ENCODE results near the gene ARRDC4. TPM values are rescaled to one million over a fixed set of nuclear protein-coding genes. Genes with fewer than 3 reads are reported as not detected.

ARRDC4 gene
- total RNA-seq, 2 donors from 2014 or later = 2.1 TPM

GRCh38 chr15:97995192-97995591 lies 34.7 kb downstream of the ARRDC4 start:
- no peak for DNase-seq
- no peaks in the 10 kb centered on the region for H3K36me3 Mint-ChIP-seq (ENCODE audit: low read depth)
- Histone ChIP-seq H3K9me3 (ENCODE audit: control insufficient read depth, low read length) (no peaks in the 10 kb centered on the region), H3K27ac (ENCODE audit: low read depth, low read length) (no peak overlapping the region), H3K9ac (ENCODE audit: extremely low read depth, low read length, poor library complexity, severe bottlenecking) (no peak overlapping the region), H3K36me3 (ENCODE audit: control insufficient read depth, insufficient read depth, low read length) (no peaks in the 10 kb centered on the region), H3K4me1 (ENCODE audit: control insufficient read depth, insufficient read depth, low read length) (no peaks in the 10 kb centered on the region), H3K4me3 (ENCODE audit: low read length) (no peak overlapping the region), H3K27me3 (ENCODE audit: control insufficient read depth, insufficient read depth, low read length, poor library complexity, severe bottlenecking) (no peaks in the 10 kb centered on the region)
- no peak overlapping the region for H3K4me3 Mint-ChIP-seq
- no peak for TF ChIP-seq CTCF (conservative IDR thresholded peaks at IDR 0.05)
- no peaks in the 10 kb centered on the region for H3K9me3 Mint-ChIP-seq
- WGBS, 2 experiments (ENCODE audit: insufficient coverage in 1 of 2, insufficient read length in 1 of 2) = 77 to 86% methylated on average over 3 of the region's 3 CpGs
- no peaks in the 10 kb centered on the region for H3K4me1 Mint-ChIP-seq
- no peaks in the 10 kb centered on the region for H3K27me3 Mint-ChIP-seq (ENCODE audit: insufficient read depth)
- H3K27ac Mint-ChIP-seq = no peak overlapping the region

DNA sequence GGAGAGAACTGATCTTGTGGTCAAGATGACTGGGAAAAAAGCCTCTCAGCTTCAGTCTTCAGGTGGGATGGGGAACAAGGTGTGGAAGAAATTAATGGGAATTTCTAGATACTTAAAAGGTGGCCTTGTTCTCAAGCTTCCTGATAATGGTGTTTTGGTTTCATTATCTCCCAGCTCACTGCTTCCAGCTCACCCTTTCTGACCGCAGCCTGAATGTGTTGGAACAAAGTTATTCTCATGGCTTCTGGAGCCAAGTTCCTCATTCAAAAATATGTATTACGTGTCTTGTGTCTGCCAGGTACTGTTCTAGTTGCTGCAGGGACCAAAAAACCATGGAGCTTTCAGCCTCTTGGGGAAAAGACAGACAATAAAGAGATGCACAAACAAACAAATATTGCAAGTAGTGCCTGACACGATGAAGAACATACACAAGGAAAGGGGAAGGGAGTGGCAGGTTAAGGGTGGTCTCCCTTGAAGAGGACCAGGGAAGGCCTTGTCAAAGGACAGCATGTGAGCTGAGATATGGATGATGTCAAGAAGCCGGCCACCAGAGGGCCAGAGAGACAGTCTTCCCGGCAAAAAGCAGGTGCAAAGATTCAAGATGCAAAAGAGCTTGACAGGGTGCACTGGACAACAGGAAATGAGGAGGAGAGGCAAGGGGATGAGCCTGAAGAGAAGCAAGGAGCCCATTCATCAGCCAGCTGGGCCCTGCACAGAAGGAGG lies 35.5 kb downstream of the ARRDC4 start:
- peak; percentile 77 for TF ChIP-seq CTCF (conservative IDR thresholded peaks at IDR 0.05)
- H3K27ac Mint-ChIP-seq = no peak overlapping the region
- peak; percentile 77 for DNase-seq
- Histone ChIP-seq H3K9me3 (ENCODE audit: control insufficient read depth, low read length) (no peaks in the 10 kb centered on the region), H3K4me3 (ENCODE audit: low read length) (no peak overlapping the region), H3K4me1 (ENCODE audit: control insufficient read depth, insufficient read depth, low read length) (no peaks in the 10 kb centered on the region), H3K27me3 (ENCODE audit: control insufficient read depth, insufficient read depth, low read length, poor library complexity, severe bottlenecking) (no peaks in the 10 kb centered on the region), H3K27ac (ENCODE audit: low read depth, low read length) (no peak overlapping the region), H3K9ac (ENCODE audit: extremely low read depth, low read length, poor library complexity, severe bottlenecking) (no peak overlapping the region), H3K36me3 (ENCODE audit: control insufficient read depth, insufficient read depth, low read length) (no peaks in the 10 kb centered on the region)
- H3K9me3 Mint-ChIP-seq = no peaks in the 10 kb centered on the region
- H3K4me3 Mint-ChIP-seq = no peak overlapping the region
- WGBS, 2 experiments (ENCODE audit: insufficient coverage in 1 of 2, insufficient read length in 1 of 2) = 74 to 84% methylated on average over 5 of the region's 5 CpGs
- H3K4me1 Mint-ChIP-seq = no peaks in the 10 kb centered on the region
- no peaks in the 10 kb centered on the region for H3K27me3 Mint-ChIP-seq (ENCODE audit: insufficient read depth)
- H3K36me3 Mint-ChIP-seq (ENCODE audit: low read depth) = no peaks in the 10 kb centered on the region

GRCh38 chr15:97998307-97999071 lies 38.0 kb downstream of the ARRDC4 start:
- Histone ChIP-seq H3K27ac (ENCODE audit: low read depth, low read length) (no peak overlapping the region), H3K4me3 (ENCODE audit: low read length) (no peak overlapping the region), H3K27me3 (ENCODE audit: control insufficient read depth, insufficient read depth, low read length, poor library complexity, severe bottlenecking) (no peaks in the 10 kb centered on the region), H3K4me1 (ENCODE audit: control insufficient read depth, insufficient read depth, low read length) (no peaks in the 10 kb centered on the region), H3K36me3 (ENCODE audit: control insufficient read depth, insufficient read depth, low read length) (no peaks in the 10 kb centered on the region), H3K9me3 (ENCODE audit: control insufficient read depth, low read length) (no peaks in the 10 kb centered on the region), H3K9ac (ENCODE audit: extremely low read depth, low read length, poor library complexity, severe bottlenecking) (no peak overlapping the region)
- H3K4me3 Mint-ChIP-seq = no peak overlapping the region
- H3K4me1 Mint-ChIP-seq = no peaks in the 10 kb centered on the region
- H3K9me3 Mint-ChIP-seq = no peaks in the 10 kb centered on the region
- DNase-seq = no peak
- TF ChIP-seq CTCF (conservative IDR thresholded peaks at IDR 0.05) = no peak
- H3K27me3 Mint-ChIP-seq (ENCODE audit: insufficient read depth) = no peaks in the 10 kb centered on the region
- H3K27ac Mint-ChIP-seq = no peak overlapping the region
- WGBS, 2 experiments (ENCODE audit: insufficient coverage in 1 of 2, insufficient read length in 1 of 2) = 87 to 93% methylated on average over 3 to 5 of the region's 5 CpGs
- H3K36me3 Mint-ChIP-seq (ENCODE audit: low read depth) = no peaks in the 10 kb centered on the region
